Measurements from ENCODE around the gene ZNF311. TPM values are rescaled to one million over a fixed set of nuclear protein-coding genes. Genes with fewer than 3 reads are reported as not detected.
A peak's percentile ranks its signal among the peaks of the same experiment; 100 is the strongest.

Gene ZNF311
- total RNA-seq, 4 donors from 2014 or later = 0.35 to 1.4 (median 0.88) TPM

- WGBS, 2 donors (ENCODE audit: low coverage in 1 of 2) = 57% methylated on average over 1 of the region's 79 CpGs; no CpG with 5 or more reads in 1 of the 2 donors
- H3K27ac ChIP-seq = no peak overlapping the region
- H3K27me3 ChIP-seq = peaks cover 16% of the 10 kb centered on the region
- no peaks in the 10 kb centered on the region for H3K36me3 ChIP-seq
- peaks cover 0 to 19% (median 0%) of the 10 kb centered on the region in 3 donors for H3K4me1 ChIP-seq
- no peaks in the 10 kb centered on the region for H3K9me3 ChIP-seq
- no peak overlapping the region for H3K4me3 ChIP-seq
- no peak for TF ChIP-seq POLR2A (IDR thresholded peaks at IDR 0.05)
- TF ChIP-seq POLR2AphosphoS5 (IDR thresholded peaks at IDR 0.05) = no peak
- TF ChIP-seq, protein P1, sequence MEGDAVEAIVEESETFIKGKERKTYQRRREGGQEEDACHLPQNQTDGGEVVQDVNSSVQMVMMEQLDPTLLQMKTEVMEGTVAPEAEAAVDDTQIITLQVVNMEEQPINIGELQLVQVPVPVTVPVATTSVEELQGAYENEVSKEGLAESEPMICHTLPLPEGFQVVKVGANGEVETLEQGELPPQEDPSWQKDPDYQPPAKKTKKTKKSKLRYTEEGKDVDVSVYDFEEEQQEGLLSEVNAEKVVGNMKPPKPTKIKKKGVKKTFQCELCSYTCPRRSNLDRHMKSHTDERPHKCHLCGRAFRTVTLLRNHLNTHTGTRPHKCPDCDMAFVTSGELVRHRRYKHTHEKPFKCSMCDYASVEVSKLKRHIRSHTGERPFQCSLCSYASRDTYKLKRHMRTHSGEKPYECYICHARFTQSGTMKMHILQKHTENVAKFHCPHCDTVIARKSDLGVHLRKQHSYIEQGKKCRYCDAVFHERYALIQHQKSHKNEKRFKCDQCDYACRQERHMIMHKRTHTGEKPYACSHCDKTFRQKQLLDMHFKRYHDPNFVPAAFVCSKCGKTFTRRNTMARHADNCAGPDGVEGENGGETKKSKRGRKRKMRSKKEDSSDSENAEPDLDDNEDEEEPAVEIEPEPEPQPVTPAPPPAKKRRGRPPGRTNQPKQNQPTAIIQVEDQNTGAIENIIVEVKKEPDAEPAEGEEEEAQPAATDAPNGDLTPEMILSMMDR (IDR thresholded peaks at IDR 0.05) = no peak
- no peak for TF ChIP-seq EP300 (IDR thresholded peaks at IDR 0.05)
- ATAC-seq = no peak
Observed at GRCh38 chr6:29014729-29015608, 9.9 kb upstream of the ZNF311 start.

DNA sequence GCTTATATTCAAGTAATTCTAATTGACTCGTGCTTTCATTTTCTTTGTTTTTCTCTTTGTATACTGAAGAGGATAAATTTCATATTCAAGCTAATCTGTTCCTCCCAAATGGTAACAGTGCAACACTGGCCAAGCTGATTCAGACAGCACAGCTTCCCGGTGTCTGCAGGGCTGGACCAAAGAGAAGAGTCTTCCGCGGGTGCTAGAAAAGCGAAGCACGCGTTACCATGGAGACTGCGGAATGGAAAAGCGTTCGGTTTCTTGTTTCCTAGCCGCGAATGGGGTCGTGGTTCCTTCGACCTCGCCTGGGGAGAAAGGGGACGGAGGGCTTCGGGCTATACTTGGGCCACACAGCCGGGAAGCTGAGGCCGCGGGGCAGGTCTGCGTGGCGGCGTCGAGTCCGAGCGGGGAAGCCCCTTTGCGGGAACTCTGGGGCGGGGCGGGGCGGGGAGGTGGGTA, 6.2 kb upstream of the ZNF311 start:
- Histone ChIP-seq H3K4me3 (peak overlapping the region; percentile 32 to 53), H3K36me3 (no peaks in the 10 kb centered on the region), H3K27ac (peak overlapping the region in 2 of 4 donors; percentile 20 to 42), H3K27me3 (peaks cover 16% of the 10 kb centered on the region), H3K9me3 (no peaks in the 10 kb centered on the region), H3K4me1 (peaks cover 0 to 15% (median 0%) of the 10 kb centered on the region in 3 donors)
- ATAC-seq = peak; percentile 68
- 0 to 2% methylated on average over 7 to 10 of the region's 30 CpGs for WGBS, 2 donors (ENCODE audit: low coverage in 1 of 2)
- TF ChIP-seq, protein P1 (IDR thresholded peaks at IDR 0.05) = no peak
- TF ChIP-seq EP300 (IDR thresholded peaks at IDR 0.05) (no peak), POLR2A (IDR thresholded peaks at IDR 0.05) (no peak), POLR2AphosphoS5 (IDR thresholded peaks at IDR 0.05) (no peak)

GRCh38 chr6:29009358-29009757, 4.2 kb upstream of the ZNF311 start:
- no peaks in the 10 kb centered on the region for H3K9me3 ChIP-seq

GRCh38 chr6:29008089-29008488, 3.0 kb upstream of the ZNF311 start:
- H3K27ac ChIP-seq = no peak overlapping the region
- peaks cover 0 to 22% (median 2%) of the 10 kb centered on the region in 3 donors for H3K4me1 ChIP-seq
- no peaks in the 10 kb centered on the region for H3K27me3 ChIP-seq
- H3K9me3 ChIP-seq = no peaks in the 10 kb centered on the region
- no peak for TF ChIP-seq POLR2A (IDR thresholded peaks at IDR 0.05)
- TF ChIP-seq POLR2AphosphoS5 (IDR thresholded peaks at IDR 0.05) = no peak
- TF ChIP-seq EP300 (IDR thresholded peaks at IDR 0.05) = no peak
- TF ChIP-seq, protein P1 (IDR thresholded peaks at IDR 0.05) = no peak
- H3K4me3 ChIP-seq = no peak overlapping the region
- H3K36me3 ChIP-seq = no peaks in the 10 kb centered on the region
- no peak for ATAC-seq
- WGBS, 2 donors (ENCODE audit: low coverage in 1 of 2) = 72 to 79% methylated on average over 2 of the region's 2 CpGs

More at GRCh38 chr6:29009358-29009757, 4.2 kb upstream of the ZNF311 start:
- TF ChIP-seq, protein P1 (IDR thresholded peaks at IDR 0.05) = no peak
- TF ChIP-seq POLR2AphosphoS5 (IDR thresholded peaks at IDR 0.05) (no peak), POLR2A (IDR thresholded peaks at IDR 0.05) (no peak), EP300 (IDR thresholded peaks at IDR 0.05) (no peak)
- ATAC-seq = no peak
- 73 to 75% methylated on average over 1 of the region's 1 CpG for WGBS, 2 donors (ENCODE audit: low coverage in 1 of 2)
- H3K27ac ChIP-seq = no peak overlapping the region
- no peaks in the 10 kb centered on the region for H3K36me3 ChIP-seq
- H3K4me3 ChIP-seq = no peak overlapping the region
- peaks cover 3% of the 10 kb centered on the region for H3K27me3 ChIP-seq
- peaks cover 0 to 22% (median 2%) of the 10 kb centered on the region in 3 donors for H3K4me1 ChIP-seq
